ENCODE measurements around the gene UST. TPM values are rescaled to one million over a fixed set of nuclear protein-coding genes. Genes with fewer than 3 reads are reported as not detected.

Gene UST
- total RNA-seq, 2 donors from 2014 or later, result 1.6 to 3.0 TPM

DNA sequence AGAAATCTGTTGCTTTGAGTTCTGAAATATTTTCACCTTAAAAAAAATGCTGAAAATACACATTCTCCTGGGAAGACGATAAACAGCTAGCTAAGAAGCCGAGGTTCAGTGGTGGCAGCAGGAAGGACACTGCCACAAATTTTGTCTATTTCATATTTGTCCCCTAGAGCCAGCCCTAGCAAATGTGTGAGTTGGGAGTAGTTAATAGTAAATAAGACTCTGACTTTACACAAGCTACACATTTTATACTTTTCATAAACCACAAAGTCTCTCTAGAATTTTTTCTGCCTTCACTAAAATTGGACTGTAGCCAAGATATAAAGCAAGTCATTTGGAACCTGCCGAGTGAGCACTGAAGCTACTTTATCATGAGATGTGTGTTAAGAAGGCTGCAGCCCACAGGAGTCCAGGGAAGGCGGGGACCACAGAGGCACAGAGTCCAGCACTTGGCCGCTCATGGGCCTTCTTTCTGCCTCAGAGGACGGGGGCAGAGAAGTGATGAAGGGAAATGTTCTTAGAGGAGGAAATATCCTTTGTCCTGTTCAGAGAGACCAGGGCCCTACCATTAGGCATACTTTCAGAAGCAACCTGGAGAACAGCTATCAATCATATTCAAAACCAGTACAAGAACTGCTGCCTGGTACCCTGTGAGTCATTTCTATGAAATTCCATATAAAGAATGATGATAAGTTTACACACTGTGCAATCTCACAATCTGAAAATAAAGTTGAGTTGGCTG lies 329.0 kb downstream of the UST start:
- DNase-seq (ENCODE audit: low spot score) (no peak), ATAC-seq (peak; percentile 45 to 49)
- H3K27me3 Mint-ChIP-seq, result no peaks in the 10 kb centered on the region
- no peaks in the 10 kb centered on the region for H3K9me3 Mint-ChIP-seq
- H3K36me3 Mint-ChIP-seq, result no peaks in the 10 kb centered on the region
- peak overlapping the region; percentile 60 to 69 for H3K27ac Mint-ChIP-seq
- peaks cover 3 to 7% of the 10 kb centered on the region in 2 donors for H3K4me1 Mint-ChIP-seq (ENCODE audit: low read depth in 2 of 2)
- H3K4me3 Mint-ChIP-seq, result peak overlapping the region; percentile 18

DNA sequence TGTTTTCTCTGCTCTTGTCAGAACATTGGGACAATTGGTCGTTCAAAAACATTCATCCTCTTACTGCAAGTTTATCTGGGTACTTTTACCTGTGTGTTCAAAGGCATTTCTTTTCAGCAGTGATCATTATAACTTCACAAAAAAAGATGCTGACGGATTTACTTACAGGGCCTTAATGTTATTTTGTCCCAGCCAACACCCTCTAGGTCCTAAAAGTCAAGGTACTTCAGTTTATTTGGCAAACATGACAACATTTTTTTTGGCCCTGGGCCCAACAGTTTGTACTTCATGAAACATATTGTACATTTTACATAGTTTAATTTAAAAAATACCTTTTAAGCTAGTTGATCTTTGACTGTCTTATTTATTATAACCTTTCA lies 329.5 kb downstream of the UST start:
- DNase-seq (ENCODE audit: low spot score) (no peak), ATAC-seq (no peak)
- Mint-ChIP-seq H3K27me3 (no peaks in the 10 kb centered on the region), H3K4me1 (ENCODE audit: low read depth in 2 of 2) (peaks cover 3 to 7% of the 10 kb centered on the region in 2 donors), H3K27ac (peak overlapping the region in 1 of 2 donors; percentile 69), H3K36me3 (no peaks in the 10 kb centered on the region), H3K9me3 (no peaks in the 10 kb centered on the region), H3K4me3 (no peak overlapping the region)

DNA sequence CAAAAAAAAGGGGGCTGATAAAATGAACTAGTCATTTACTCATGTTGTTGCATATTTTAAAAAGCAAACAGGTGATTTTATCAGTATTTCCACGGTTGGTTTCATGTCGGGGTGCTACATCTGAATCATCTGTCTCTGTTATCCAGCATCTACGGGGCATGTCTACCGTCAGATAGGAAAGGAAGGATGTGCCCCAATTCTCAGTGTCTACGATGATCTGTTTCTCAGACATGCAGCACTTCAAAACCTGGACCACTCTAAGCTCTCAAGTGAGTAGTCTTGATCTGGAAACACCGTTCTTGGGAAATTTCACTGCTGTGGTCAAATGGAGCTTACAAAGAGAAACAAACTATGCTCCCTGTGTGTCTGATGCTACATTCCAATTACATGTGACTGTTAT lies 330.4 kb downstream of the UST start:
- Mint-ChIP-seq H3K4me1 (ENCODE audit: low read depth in 2 of 2) (peaks cover 6 to 8% of the 10 kb centered on the region in 2 donors), H3K27ac (no peak overlapping the region), H3K4me3 (no peak overlapping the region), H3K36me3 (no peaks in the 10 kb centered on the region), H3K27me3 (no peaks in the 10 kb centered on the region), H3K9me3 (no peaks in the 10 kb centered on the region)
- no peak for ATAC-seq
- DNase-seq (ENCODE audit: low spot score), result no peak

DNA sequence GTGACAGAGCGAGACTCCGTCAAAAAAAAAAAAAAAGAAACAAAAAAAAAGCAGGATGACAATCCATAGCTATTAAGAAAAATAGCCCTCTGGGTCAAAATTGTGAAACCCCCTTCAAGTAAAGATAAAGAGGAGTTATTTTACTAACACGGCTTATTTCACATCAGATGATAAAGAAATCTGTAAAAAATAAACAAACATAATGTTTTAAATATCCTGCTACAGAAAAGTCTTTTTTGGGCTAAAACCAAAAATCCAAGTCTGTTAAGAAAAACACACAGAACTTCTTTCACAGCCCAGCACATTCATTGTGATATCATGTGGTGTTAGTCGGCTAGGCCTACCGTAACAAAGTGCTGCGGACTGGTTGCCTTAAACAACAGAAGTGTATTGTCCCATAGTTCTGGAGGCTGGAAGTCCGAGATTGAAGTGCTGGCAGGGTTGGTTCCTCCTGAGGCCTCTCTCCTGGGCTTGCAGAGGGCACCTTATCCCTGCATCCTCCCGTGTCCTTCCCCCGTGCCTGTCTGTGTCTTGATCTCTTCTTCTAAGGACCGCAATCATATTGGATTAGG lies 331.5 kb downstream of the UST start:
- H3K9me3 Mint-ChIP-seq, result no peaks in the 10 kb centered on the region
- no peaks in the 10 kb centered on the region for H3K36me3 Mint-ChIP-seq
- H3K27me3 Mint-ChIP-seq, result no peaks in the 10 kb centered on the region
- H3K27ac Mint-ChIP-seq, result no peak overlapping the region
- H3K4me3 Mint-ChIP-seq, result no peak overlapping the region
- ATAC-seq, result no peak
- DNase-seq (ENCODE audit: low spot score), result no peak
- H3K4me1 Mint-ChIP-seq (ENCODE audit: low read depth in 2 of 2), result peaks cover 15 to 17% of the 10 kb centered on the region in 2 donors

DNA sequence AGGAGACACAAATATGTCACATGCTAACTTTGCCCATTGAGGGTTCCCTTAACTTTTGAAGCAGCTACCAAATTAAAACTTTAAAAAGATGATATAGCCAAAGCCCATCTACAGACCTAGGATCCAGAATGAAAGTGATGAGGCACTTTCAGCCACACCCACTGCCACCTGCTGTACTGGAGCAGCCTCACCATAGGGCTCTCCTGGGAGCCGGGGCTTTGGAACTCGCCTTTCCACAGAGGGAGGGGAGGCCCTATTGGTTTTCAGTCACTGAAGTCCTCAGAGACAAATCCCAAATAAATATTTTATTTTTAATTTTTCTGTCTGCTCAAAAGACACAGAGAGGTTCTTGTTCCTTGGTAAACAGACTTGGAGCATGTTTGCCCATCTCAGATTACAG lies 332.6 kb downstream of the UST start:
- Mint-ChIP-seq H3K27ac (peak overlapping the region in 1 of 2 donors; percentile 62), H3K27me3 (no peaks in the 10 kb centered on the region), H3K36me3 (no peaks in the 10 kb centered on the region), H3K4me3 (no peak overlapping the region), H3K9me3 (no peaks in the 10 kb centered on the region), H3K4me1 (ENCODE audit: low read depth in 2 of 2) (peaks cover 18 to 22% of the 10 kb centered on the region in 2 donors)
- ATAC-seq, result no peak
- no peak for DNase-seq (ENCODE audit: low spot score)

DNA sequence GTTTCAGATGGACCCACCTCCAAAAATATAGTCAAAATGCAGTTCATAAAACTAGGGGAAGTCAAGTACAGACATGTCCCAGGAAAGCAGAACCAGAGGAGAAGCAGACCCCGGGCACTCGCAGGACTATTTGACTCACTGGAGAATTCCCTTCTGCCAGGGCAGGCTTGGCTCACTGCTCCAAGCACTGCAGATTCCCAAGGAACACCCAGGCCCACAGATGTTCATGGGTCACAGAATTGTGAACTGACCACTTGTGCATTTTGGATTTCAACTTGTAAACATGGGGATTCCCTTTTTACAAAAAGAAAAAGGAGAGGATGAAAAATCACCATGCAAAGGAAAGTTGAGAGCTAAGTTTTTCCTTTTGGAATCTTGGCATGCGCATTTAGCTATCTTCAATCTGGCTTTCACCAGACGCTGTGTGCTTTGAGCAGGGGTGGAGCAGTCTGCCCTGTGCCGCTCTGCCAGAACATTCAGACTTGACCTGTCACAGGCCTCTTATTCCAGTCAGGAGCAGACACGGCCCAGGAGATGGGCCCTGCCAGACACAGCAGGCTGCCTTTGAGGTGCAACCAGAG lies 333.2 kb downstream of the UST start:
- Mint-ChIP-seq H3K36me3 (no peaks in the 10 kb centered on the region), H3K4me3 (no peak overlapping the region), H3K4me1 (ENCODE audit: low read depth in 2 of 2) (peaks cover 24 to 26% of the 10 kb centered on the region in 2 donors), H3K9me3 (no peaks in the 10 kb centered on the region), H3K27ac (peak overlapping the region in 1 of 2 donors; percentile 62), H3K27me3 (no peaks in the 10 kb centered on the region)
- DNase-seq (ENCODE audit: low spot score), result no peak
- no peak for ATAC-seq

DNA sequence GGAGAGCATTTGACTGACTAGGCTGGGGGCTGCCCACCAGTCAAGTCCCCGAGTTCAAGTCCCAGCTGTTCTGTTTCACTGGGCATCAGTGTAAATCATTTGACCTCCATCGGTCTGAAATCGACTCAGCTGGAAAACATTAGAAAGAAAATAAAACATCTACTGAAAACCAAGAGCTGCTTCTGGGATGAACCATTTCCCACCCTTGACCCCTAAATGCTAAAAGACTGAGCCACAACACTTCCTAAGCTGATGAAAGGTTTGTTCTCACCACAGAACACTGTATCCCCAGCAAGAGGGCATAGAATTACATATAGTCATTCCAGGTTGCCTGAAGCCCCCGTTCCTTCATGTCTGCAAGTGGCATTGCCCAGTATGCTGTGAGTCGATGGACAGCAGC lies 333.7 kb downstream of the UST start:
- DNase-seq (ENCODE audit: low spot score) (no peak), ATAC-seq (no peak)
- no peak overlapping the region for H3K4me3 Mint-ChIP-seq
- H3K27me3 Mint-ChIP-seq, result no peaks in the 10 kb centered on the region
- H3K4me1 Mint-ChIP-seq (ENCODE audit: low read depth in 2 of 2), result peaks cover 26 to 27% of the 10 kb centered on the region in 2 donors
- H3K9me3 Mint-ChIP-seq, result no peaks in the 10 kb centered on the region
- peak overlapping the region in 1 of 2 donors; percentile 62 for H3K27ac Mint-ChIP-seq
- no peaks in the 10 kb centered on the region for H3K36me3 Mint-ChIP-seq

DNA sequence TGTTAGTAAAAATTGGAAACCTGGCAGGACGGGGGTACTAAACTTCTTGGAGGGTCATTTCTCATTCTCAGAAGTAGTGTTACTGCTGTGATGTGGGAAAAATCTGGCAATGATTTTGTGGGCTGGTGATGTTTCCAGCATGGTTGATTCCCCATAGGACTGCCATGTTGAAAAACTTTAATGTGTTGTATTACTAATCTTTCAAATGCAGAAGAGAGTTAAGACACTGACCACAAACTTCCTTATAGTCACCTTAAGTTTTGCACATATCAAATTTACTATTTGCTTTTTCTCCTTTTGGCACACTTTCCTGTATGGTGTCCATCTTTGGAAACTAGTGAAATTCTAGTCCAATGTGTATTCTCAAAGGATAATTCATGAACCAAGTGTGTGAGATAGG lies 334.5 kb downstream of the UST start:
- Mint-ChIP-seq H3K9me3 (no peaks in the 10 kb centered on the region), H3K36me3 (no peaks in the 10 kb centered on the region), H3K27me3 (no peaks in the 10 kb centered on the region), H3K4me1 (ENCODE audit: low read depth in 2 of 2) (peaks cover 23 to 27% of the 10 kb centered on the region in 2 donors), H3K27ac (no peak overlapping the region), H3K4me3 (no peak overlapping the region)
- DNase-seq (ENCODE audit: low spot score), result no peak
- ATAC-seq, result no peak

DNA sequence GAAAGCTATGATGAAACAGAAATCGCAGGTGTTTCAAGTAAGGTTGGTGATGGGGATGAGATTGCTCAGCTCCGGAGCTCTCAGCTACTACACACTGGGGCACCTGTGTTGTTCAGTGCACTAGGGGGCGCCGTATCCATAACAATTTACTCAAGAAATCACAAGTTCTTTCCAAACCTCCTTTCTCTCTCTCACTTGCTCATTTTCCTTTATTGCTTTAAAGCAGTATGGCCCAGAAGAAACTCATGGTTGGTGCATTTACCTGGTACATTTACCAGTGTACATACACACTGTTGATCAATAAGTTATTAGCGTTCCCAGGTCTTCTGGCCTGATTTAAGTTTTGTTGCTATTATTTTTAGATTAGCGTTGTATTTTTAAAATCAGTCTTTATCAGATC lies 335.5 kb downstream of the UST start:
- Mint-ChIP-seq H3K27ac (peak overlapping the region; percentile 89), H3K4me3 (peak overlapping the region; percentile 43), H3K9me3 (no peaks in the 10 kb centered on the region), H3K27me3 (no peaks in the 10 kb centered on the region), H3K36me3 (no peaks in the 10 kb centered on the region), H3K4me1 (ENCODE audit: low read depth in 2 of 2) (peaks cover 23 to 27% of the 10 kb centered on the region in 2 donors)
- ATAC-seq (peak; percentile 80 to 90), DNase-seq (ENCODE audit: low spot score) (peak; percentile 88)

DNA sequence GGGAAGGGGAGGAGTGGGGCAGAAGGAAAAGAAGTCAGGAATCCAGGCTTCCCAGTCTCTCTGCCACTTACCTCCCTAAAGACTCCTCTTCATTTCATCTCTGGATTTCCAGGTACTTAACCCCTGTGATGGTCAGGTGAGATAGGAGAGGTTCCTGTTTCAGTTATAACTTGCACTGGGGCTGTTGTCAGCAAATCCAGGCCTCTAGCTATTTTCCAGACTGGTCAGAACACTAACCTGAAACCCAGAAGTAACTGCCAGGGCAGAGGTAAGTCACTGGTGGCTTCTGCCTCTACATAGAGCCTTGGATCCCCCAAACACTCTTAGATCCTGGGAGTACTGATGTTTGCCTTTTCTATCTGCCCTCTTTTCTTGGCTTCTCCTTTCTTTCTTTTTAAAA lies 337.2 kb downstream of the UST start:
- Mint-ChIP-seq H3K27me3 (no peaks in the 10 kb centered on the region), H3K9me3 (no peaks in the 10 kb centered on the region), H3K4me3 (peak overlapping the region; percentile 58), H3K36me3 (no peaks in the 10 kb centered on the region), H3K27ac (peak overlapping the region; percentile 89), H3K4me1 (ENCODE audit: low read depth in 2 of 2) (peaks cover 26 to 38% of the 10 kb centered on the region in 2 donors)
- ATAC-seq (no peak), DNase-seq (ENCODE audit: low spot score) (no peak)

DNA sequence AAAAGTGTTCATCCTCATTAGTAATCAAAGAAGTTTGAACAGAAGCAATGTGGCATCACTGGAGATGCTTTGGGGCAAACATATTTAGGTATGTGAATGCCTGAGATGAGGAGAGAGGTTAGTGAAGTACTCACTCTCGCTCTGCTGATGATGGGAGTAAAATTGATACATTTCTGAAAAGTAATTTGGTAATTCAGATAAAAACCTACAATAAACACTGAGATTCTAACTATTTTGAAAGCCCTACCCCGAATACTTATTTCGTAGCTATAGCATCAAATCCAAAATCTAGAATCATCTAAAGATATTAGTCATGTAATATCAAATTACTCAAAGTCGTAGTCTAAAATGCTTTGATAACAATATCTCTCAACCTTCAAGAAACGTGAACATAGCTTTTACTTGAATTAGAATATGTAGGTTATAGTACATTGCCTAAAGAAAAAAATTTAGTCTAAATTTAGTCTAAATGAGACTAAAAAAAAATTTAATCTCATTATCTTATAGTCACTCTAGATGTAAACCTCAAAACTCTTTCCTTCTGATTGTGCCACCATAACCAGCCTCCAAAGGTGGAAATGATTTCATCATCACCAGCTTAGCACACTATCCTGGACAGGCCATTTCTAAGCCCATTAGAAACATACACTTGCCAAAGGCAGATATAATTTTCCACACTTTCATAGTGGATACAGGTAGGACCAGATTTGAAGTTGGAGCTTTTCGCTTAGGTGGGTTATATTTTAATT lies 338.2 kb downstream of the UST start:
- H3K4me3 Mint-ChIP-seq, result peak overlapping the region; percentile 58
- H3K27me3 Mint-ChIP-seq, result no peaks in the 10 kb centered on the region
- peak overlapping the region; percentile 89 for H3K27ac Mint-ChIP-seq
- DNase-seq (ENCODE audit: low spot score) (no peak), ATAC-seq (peak in 1 of 2 donors; percentile 71)
- H3K9me3 Mint-ChIP-seq, result no peaks in the 10 kb centered on the region
- H3K4me1 Mint-ChIP-seq (ENCODE audit: low read depth in 2 of 2), result peaks cover 26 to 38% of the 10 kb centered on the region in 2 donors
- no peaks in the 10 kb centered on the region for H3K36me3 Mint-ChIP-seq

DNA sequence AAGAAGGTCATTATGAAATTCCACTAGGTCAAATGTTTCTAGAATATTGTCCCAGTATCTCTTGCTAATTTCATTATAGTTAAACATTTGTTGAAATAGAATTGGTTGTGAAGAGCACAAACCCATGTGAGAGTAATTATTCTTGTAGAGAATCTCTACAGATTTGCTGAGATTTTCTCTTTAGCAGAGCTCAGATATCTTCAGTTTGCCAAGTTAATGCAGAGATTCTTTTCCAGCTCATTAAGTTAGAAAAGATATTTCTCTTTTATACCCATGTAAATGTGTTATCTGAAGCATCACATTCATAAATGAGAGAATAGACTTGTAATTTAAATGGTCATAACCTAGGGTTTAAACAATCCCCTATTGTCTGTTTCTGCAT lies 338.7 kb downstream of the UST start:
- Mint-ChIP-seq H3K36me3 (no peaks in the 10 kb centered on the region), H3K27me3 (no peaks in the 10 kb centered on the region), H3K27ac (peak overlapping the region; percentile 89), H3K4me1 (ENCODE audit: low read depth in 2 of 2) (peaks cover 26 to 38% of the 10 kb centered on the region in 2 donors), H3K4me3 (peak overlapping the region; percentile 58), H3K9me3 (no peaks in the 10 kb centered on the region)
- DNase-seq (ENCODE audit: low spot score), result no peak
- ATAC-seq, result no peak

DNA sequence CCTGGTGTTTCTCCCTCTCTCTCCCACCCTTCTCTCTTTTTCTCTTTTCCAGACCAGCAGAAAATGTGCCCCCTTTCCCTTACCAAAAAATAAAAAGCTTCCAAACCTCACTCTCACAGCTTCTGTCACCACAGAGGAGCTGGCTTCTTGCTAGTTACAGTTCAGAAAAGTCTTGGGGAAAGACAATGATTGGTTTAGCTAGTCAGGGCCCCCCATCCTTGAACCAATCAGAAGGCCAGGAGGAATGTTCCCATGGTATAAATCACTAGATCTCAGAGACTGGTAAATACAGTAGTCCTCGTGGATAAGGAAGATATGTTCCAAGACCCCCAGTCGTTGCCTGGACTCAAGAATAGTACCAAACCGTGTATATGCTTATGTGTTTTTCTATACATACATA lies 339.5 kb downstream of the UST start:
- H3K27me3 Mint-ChIP-seq, result no peaks in the 10 kb centered on the region
- DNase-seq (ENCODE audit: low spot score), result no peak
- H3K4me3 Mint-ChIP-seq, result no peak overlapping the region
- no peaks in the 10 kb centered on the region for H3K9me3 Mint-ChIP-seq
- H3K36me3 Mint-ChIP-seq, result no peaks in the 10 kb centered on the region
- ATAC-seq, result no peak
- peak overlapping the region; percentile 89 for H3K27ac Mint-ChIP-seq
- H3K4me1 Mint-ChIP-seq (ENCODE audit: low read depth in 2 of 2), result peaks cover 26 to 38% of the 10 kb centered on the region in 2 donors

DNA sequence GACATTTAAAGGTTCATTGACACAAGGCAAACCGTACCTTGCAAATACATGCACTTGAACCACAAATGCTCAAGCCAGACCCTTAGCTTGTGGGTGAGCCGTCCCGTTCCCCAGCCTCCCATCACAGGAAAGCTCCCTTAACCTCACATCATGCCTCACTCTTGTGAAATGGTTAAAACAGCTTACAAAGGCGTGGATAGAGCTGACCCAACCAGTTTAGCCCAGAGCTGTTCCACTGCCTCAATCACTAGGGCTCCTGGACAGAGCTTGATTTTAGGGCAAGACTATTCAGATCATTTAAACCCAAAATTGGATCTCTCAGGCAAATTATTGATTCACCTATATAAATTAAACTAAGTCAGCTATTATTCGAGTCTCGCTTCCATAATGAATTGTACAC lies 341.1 kb downstream of the UST start:
- Mint-ChIP-seq H3K27me3 (no peaks in the 10 kb centered on the region), H3K36me3 (no peaks in the 10 kb centered on the region), H3K4me1 (ENCODE audit: low read depth in 2 of 2) (peaks cover 21 to 34% of the 10 kb centered on the region in 2 donors), H3K27ac (peak overlapping the region in 1 of 2 donors; percentile 59), H3K9me3 (no peaks in the 10 kb centered on the region), H3K4me3 (no peak overlapping the region)
- no peak for DNase-seq (ENCODE audit: low spot score)
- no peak for ATAC-seq

Data from natural killer cell treated with Interleukin-12 subunit alpha and Interleukin-12 subunit beta and Interleukin-15 and Interleukin-18, amount 100 ng/mL, for 72 hours (primary cell).